ENCODE data around the gene MAGEB4.

GRCh38 chrX:30224536-30224935 lies 17.3 kb upstream of the MAGEB4 start:
- no peak for TF ChIP-seq POLR2A (IDR thresholded peaks at IDR 0.05; ENCODE audit: borderline replicate concordance, extremely low read depth, insufficient read depth, insufficient read length)
- no peak for TF ChIP-seq CTCF (IDR thresholded peaks at IDR 0.05 in 2 of 3, conservative IDR thresholded peaks at IDR 0.05 in 1 of 3; ENCODE audit: borderline replicate concordance in 1 of 3, insufficient read depth in 1 of 3, low read depth in 2 of 3, low read length in 2 of 3)
- TF ChIP-seq TCF7L2 (IDR thresholded peaks at IDR 0.05; ENCODE audit: borderline replicate concordance, extremely low read depth, insufficient read depth, insufficient read length): no peak
- TF ChIP-seq EZH2 (IDR thresholded peaks at IDR 0.05): no peak
- TF ChIP-seq CEBPB (IDR thresholded peaks at IDR 0.05; ENCODE audit: low read depth): no peak
- TF ChIP-seq RAD21 (IDR thresholded peaks at IDR 0.05; ENCODE audit: low read depth): no peak
- TF ChIP-seq ZBTB33 (IDR thresholded peaks at IDR 0.05; ENCODE audit: extremely low read depth, insufficient replicate concordance, low read length): no peak
- no peak for TF ChIP-seq JUND (IDR thresholded peaks at IDR 0.05)
- TF ChIP-seq SP1 (IDR thresholded peaks at IDR 0.05; ENCODE audit: low read depth): no peak
- TF ChIP-seq POLR2AphosphoS5 (IDR thresholded peaks at IDR 0.05; ENCODE audit: low read depth, low read length): no peak
- no peak for TF ChIP-seq YY1 (IDR thresholded peaks at IDR 0.05; ENCODE audit: extremely low read depth, insufficient replicate concordance, low read depth, low read length)
- no peak for TF ChIP-seq ZFX (IDR thresholded peaks at IDR 0.05)
- TF ChIP-seq ELF1 (IDR thresholded peaks at IDR 0.05; ENCODE audit: borderline replicate concordance, low read depth): no peak
- TF ChIP-seq REST (IDR thresholded peaks at IDR 0.05; ENCODE audit: low read depth): no peak
